Measurements from ENCODE around the gene TBPL1. TPM values are rescaled to one million over a fixed set of nuclear protein-coding genes. Genes with fewer than 3 reads are reported as not detected.

TBPL1 gene
- total and polyA plus RNA-seq, 2 of the 13 experiments (the other 11 are each of a cell fraction or from before 2014, with no cell fraction given) = 25.3 to 39.3 TPM

GRCh38 chr6:133952815-133953633 lies at the start of gene TBPL1 (continued):
- peak; percentile 96 for TF ChIP-seq ELF1 (CRISPR knock-in tag; IDR thresholded peaks at IDR 0.05)
- peak; percentile 90 for TF ChIP-seq KDM4B (CRISPR knock-in tag; IDR thresholded peaks at IDR 0.05)
- TF ChIP-seq PATZ1 (CRISPR knock-in tag; IDR thresholded peaks at IDR 0.05) = peak; percentile 88; the same call in 1 of the 2 replicates
- TF ChIP-seq CREB1 (IDR thresholded peaks at IDR 0.05) = peak; percentile 71
- TF ChIP-seq CREB1 (CRISPR knock-in tag; IDR thresholded peaks at IDR 0.05) = peak; percentile 60
- no peak for TF ChIP-seq ZEB1 (IDR thresholded peaks at IDR 0.05; ENCODE audit: insufficient replicate concordance, low read depth)
- peak; percentile 33; the same call in 1 of the 2 replicates for TF ChIP-seq ZNF543 (CRISPR knock-in tag; IDR thresholded peaks at IDR 0.05)
- no peak for TF ChIP-seq MEIS1 (CRISPR knock-in tag; IDR thresholded peaks at IDR 0.05; ENCODE audit: borderline replicate concordance)
- no peak for TF ChIP-seq TERF1 (CRISPR knock-in tag; IDR thresholded peaks at IDR 0.05)
- 0 out of 2 replicates have a peak, but pooled peaks have one; percentile 10 for TF ChIP-seq ZNF446 (CRISPR knock-in tag; IDR thresholded peaks at IDR 0.05)
- TF ChIP-seq KAT7 (CRISPR knock-in tag; IDR thresholded peaks at IDR 0.05; ENCODE audit: borderline replicate concordance) = peak; percentile 52; the same call in 1 of the 2 replicates
- TF ChIP-seq DNMT3B (CRISPR knock-in tag; conservative IDR thresholded peaks at IDR 0.05) = 0 out of 2 replicates have a peak, but pooled peaks have one; percentile 55
- TF ChIP-seq NCOR1 (IDR thresholded peaks at IDR 0.05; ENCODE audit: borderline replicate concordance, low read length) = no peak
- no peak for TF ChIP-seq ZBTB14 (CRISPR knock-in tag; IDR thresholded peaks at IDR 0.05)
- TF ChIP-seq SAP130 (CRISPR knock-in tag; IDR thresholded peaks at IDR 0.05; ENCODE audit: low read depth) = peak; percentile 98
- peak; percentile 75 for TF ChIP-seq AGO2 (optimal IDR thresholded peaks at IDR 0.05; ENCODE audit: low read depth, low read length)
- TF ChIP-seq ZNF263 (CRISPR knock-in tag; IDR thresholded peaks at IDR 0.05) = no peak
- 0 out of 2 replicates have a peak, but pooled peaks have one; percentile 9 for TF ChIP-seq NR2F6 (IDR thresholded peaks at IDR 0.05)
- peak; percentile 65; the same call in 1 of the 2 replicates for TF ChIP-seq NR2F6 (CRISPR knock-in tag; IDR thresholded peaks at IDR 0.05)
- TF ChIP-seq ZFP1 (CRISPR knock-in tag; IDR thresholded peaks at IDR 0.05) = peak; percentile 74; the same call in 1 of the 2 replicates
- TF ChIP-seq SRSF4 (IDR thresholded peaks at IDR 0.05; ENCODE audit: low read depth, low read length, poor library complexity, severe bottlenecking) = no peak
- peak; percentile 94 for TF ChIP-seq ZMYM4 (CRISPR knock-in tag; IDR thresholded peaks at IDR 0.05)
- no peak for TF ChIP-seq ZNF251 (CRISPR knock-in tag; IDR thresholded peaks at IDR 0.05)
- no peak for TF ChIP-seq CENPT (CRISPR knock-in tag; IDR thresholded peaks at IDR 0.05; ENCODE audit: low read depth)
- TF ChIP-seq PHB2 (IDR thresholded peaks at IDR 0.05; ENCODE audit: partially characterized antibody) = no peak
- no peak for TF ChIP-seq ZFP37 (CRISPR knock-in tag; IDR thresholded peaks at IDR 0.05; ENCODE audit: borderline replicate concordance)
- peak; percentile 48; the same call in 1 of the 2 replicates for TF ChIP-seq HMG20A (CRISPR knock-in tag; IDR thresholded peaks at IDR 0.05; ENCODE audit: borderline replicate concordance)
- TF ChIP-seq RBFOX2 (IDR thresholded peaks at IDR 0.05; ENCODE audit: low read depth, low read length) = peak; percentile 88
- TF ChIP-seq SMAD3 (CRISPR knock-in tag; IDR thresholded peaks at IDR 0.05) = peak; percentile 98
